ENCODE results near the gene BACH2.

DNA sequence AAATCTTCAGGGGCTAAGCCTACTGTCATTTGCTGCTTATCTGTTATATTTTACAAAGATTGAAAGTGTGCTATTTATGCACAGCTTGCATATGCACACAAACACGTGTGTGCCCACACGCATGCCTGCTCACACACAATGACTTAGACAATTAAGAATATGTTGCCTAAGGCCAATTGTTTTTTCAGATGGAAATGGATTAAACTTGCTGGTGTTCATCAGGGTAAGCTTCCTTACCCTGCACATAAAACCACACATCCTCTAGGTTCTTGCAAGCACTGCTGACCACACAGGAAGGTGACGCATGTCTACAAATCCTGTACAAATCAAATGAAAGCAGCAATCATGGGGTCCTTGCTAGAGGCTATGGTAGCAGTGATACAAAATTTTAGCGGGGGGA lies 344.0 kb downstream of the BACH2 start:
- TF ChIP-seq POLR2A (IDR thresholded peaks at IDR 0.05), result no peak
- TF ChIP-seq, protein P1, sequence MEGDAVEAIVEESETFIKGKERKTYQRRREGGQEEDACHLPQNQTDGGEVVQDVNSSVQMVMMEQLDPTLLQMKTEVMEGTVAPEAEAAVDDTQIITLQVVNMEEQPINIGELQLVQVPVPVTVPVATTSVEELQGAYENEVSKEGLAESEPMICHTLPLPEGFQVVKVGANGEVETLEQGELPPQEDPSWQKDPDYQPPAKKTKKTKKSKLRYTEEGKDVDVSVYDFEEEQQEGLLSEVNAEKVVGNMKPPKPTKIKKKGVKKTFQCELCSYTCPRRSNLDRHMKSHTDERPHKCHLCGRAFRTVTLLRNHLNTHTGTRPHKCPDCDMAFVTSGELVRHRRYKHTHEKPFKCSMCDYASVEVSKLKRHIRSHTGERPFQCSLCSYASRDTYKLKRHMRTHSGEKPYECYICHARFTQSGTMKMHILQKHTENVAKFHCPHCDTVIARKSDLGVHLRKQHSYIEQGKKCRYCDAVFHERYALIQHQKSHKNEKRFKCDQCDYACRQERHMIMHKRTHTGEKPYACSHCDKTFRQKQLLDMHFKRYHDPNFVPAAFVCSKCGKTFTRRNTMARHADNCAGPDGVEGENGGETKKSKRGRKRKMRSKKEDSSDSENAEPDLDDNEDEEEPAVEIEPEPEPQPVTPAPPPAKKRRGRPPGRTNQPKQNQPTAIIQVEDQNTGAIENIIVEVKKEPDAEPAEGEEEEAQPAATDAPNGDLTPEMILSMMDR (IDR thresholded peaks at IDR 0.05), result no peak
